K562 (cell line): ENCODE results near the gene ADAMTS2.

Experiments used
- CTCF ChIP-seq, 3 experiments: IDR thresholded peaks in 2 of 3; conservative IDR thresholded peaks in 1 of 3; 2 replicates each; pipeline ENCODE4 v1.5.1; 2011 to 2012; ENCODE audit warnings: low read length in 3 of 3, mild to moderate bottlenecking in 3 of 3, control low read depth in 2 of 3, improper control_type of control experiment in 1 of 3, inconsistent platforms in 1 of 3, low read depth in 1 of 3, mixed read lengths in 1 of 3, moderate library complexity in 1 of 3; ENCODE audit not compliant: insufficient read depth in 2 of 3
- ESRRA ChIP-seq: fragments of 450-650 bp; IDR thresholded peaks from 2 replicates; pipeline ENCODE4 v1.6.1; 2014; ENCODE audit warnings: low read depth, mild to moderate bottlenecking, moderate library complexity, borderline replicate concordance
- GABPA ChIP-seq: fragments of 200-800 bp; sonication (Bioruptor generic); conservative IDR thresholded peaks from 2 replicates; pipeline ENCODE4 v1.6.1; 2016; ENCODE audit warnings: low read depth, missing genetic modification characterization, missing compliant biosample characterization
- JUND ChIP-seq, 2 experiments: IDR thresholded peaks; 2 replicates in 1 of 2; 3 replicates in 1 of 2; pipeline ENCODE4 v1.6.1; 2011; ENCODE audit warnings: borderline replicate concordance in 2 of 2, low read depth in 2 of 2, low read length in 2 of 2, improper control_type of control experiment in 1 of 2, missing biosample characterization in 1 of 2, missing genetic modification characterization in 1 of 2, missing genetic modification reagents in 1 of 2
- KDM4B ChIP-seq, 2 experiments: fragments of 450-650 bp in 1 of 2; sonication (generic) in 1 of 2; IDR thresholded peaks; 2 replicates each; pipeline ENCODE4 v1.6.1; 2016 to 2017; ENCODE audit warnings: borderline replicate concordance in 2 of 2, antibody characterized with exemption in 1 of 2, low read depth in 1 of 2, mild to moderate bottlenecking in 1 of 2
- PHF20 ChIP-seq: fragments of 450-650 bp; IDR thresholded peaks from 2 replicates; pipeline ENCODE4 v1.6.1; 2018; ENCODE audit not compliant: partially characterized antibody
- SP2 ChIP-seq: IDR thresholded peaks from 2 replicates; pipeline ENCODE4 v1.6.1; 2011; ENCODE audit warnings: mild to moderate bottlenecking, low read depth, low read length, moderate library complexity; ENCODE audit not compliant: poor library complexity, severe bottlenecking; ENCODE audit errors: extremely low read depth
- TFAM ChIP-seq: fragments of 250-450 bp; sonication (Bioruptor Pico); conservative IDR thresholded peaks from 2 replicates; pipeline ENCODE4 v1.5.0; 2021; ENCODE audit warnings: mild to moderate bottlenecking, moderate library complexity
- TRIM24 ChIP-seq, 2 experiments: fragments of 450-650 bp; IDR thresholded peaks; 2 replicates each; pipeline ENCODE4 v1.6.1; 2016
- TF ChIP-seq, protein P1 (sequence below): sonication (generic); IDR thresholded peaks from 2 replicates; pipeline ENCODE4 v1.6.1; 2016

DNA sequence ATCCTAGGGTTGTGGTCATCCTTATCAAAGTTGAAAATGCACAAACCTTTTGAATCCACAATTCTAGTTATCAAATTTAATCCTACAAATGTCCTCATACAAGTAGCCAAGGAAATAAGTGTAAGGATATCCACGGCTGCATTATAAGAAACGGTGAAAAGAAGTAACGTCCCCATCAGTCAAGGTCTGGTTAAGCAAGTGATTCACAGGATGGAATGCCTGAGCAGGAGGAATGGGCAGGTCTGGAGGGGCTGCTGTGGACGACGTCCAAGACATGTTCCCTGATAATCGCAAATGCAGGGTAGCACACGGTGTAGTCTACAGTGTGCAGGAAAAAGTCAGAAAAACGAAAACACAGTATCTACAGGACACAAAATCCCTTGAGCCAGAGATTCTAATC lies 118.6 kb downstream of the ADAMTS2 start:
- no peak for TF ChIP-seq TRIM24 (IDR thresholded peaks at IDR 0.05)
- TF ChIP-seq SP2: no peak
- no peak for TF ChIP-seq CTCF (IDR thresholded peaks at IDR 0.05 in 2 of 3, conservative IDR thresholded peaks at IDR 0.05 in 1 of 3; ENCODE audit: insufficient read depth in 2 of 3, low read depth in 1 of 3, low read length in 3 of 3)
- TF ChIP-seq GABPA (tag): no peak
- TF ChIP-seq KDM4B (IDR thresholded peaks at IDR 0.05; ENCODE audit: borderline replicate concordance in 2 of 2, low read depth in 1 of 2): no peak
- TF ChIP-seq, protein P1, sequence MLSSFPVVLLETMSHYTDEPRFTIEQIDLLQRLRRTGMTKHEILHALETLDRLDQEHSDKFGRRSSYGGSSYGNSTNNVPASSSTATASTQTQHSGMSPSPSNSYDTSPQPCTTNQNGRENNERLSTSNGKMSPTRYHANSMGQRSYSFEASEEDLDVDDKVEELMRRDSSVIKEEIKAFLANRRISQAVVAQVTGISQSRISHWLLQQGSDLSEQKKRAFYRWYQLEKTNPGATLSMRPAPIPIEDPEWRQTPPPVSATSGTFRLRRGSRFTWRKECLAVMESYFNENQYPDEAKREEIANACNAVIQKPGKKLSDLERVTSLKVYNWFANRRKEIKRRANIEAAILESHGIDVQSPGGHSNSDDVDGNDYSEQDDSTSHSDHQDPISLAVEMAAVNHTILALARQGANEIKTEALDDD: no peak
- no peak for TF ChIP-seq ESRRA
- no peak for TF ChIP-seq PHF20
- no peak for TF ChIP-seq JUND (IDR thresholded peaks at IDR 0.05; ENCODE audit: borderline replicate concordance, low read depth, low read length)
- no peak for TF ChIP-seq JUND (tag; IDR thresholded peaks at IDR 0.05; ENCODE audit: borderline replicate concordance, low read depth, low read length)
- TF ChIP-seq TFAM (CRISPR knock-in tag): no peak
